ENCODE data around the gene ANKRD13B. TPM values are rescaled to one million over a fixed set of nuclear protein-coding genes. Genes with fewer than 3 reads are reported as not detected.

The ANKRD13B gene
- total RNA-seq, 1 donor from 2014 or later = 7.6 TPM

DNA sequence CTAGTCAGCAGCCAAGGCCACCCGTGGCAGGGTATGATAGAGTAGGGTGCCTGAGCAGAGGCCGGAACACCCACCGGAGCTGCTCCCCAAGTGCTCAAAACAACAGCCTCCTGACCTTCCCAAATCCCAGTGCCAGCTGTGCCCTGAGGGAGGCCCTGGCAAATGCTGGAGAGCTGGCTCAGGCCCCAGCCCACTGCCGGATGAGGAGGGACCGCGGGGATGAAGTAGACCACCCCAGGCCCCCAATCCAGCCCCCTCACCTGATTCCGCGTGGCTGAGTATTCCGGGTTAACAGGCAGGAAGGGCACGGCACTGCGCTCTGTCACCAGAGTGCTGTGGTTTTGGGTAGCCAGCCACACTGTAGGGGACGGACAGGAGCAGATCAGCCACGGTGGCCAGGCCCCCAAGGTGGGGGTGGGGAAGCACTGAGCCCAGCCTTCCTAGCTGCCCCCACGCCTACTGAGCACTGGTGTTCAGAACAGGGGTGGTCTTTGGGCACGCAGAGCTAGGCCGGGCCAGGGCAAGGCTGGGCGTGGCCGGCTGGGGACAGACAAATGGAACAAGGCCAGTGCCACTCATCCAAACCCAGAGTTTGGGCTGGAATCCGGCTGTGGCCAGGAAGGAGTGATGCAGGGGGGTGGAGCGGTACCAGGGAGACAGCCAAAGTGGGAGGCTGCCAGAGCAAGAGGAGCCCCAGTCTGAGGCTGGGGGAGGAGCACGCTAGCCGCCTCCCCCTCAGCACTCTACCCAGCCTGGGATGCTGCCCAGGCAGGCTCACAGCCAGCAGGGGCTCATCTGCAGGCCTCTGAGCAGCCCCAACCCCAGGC is 15.3 kb upstream of the ANKRD13B start:
- Mint-ChIP-seq H3K27me3 (ENCODE audit: unreplicated experiment) (peaks cover 24% of the 10 kb centered on the region), H3K9me3 (ENCODE audit: unreplicated experiment) (no peaks in the 10 kb centered on the region), H3K36me3 (ENCODE audit: low read depth, unreplicated experiment) (peaks cover 41% of the 10 kb centered on the region), H3K4me3 (ENCODE audit: unreplicated experiment) (peak overlapping the region; percentile 47), H3K4me1 (ENCODE audit: unreplicated experiment) (peaks cover 3% of the 10 kb centered on the region), H3K27ac (ENCODE audit: unreplicated experiment) (no peak overlapping the region)
- TF ChIP-seq CTCF (IDR thresholded peaks at IDR 0.05; ENCODE audit: unreplicated experiment) = no peak
- no peak for DNase-seq (ENCODE audit: low spot score)

- no peak for TF ChIP-seq CTCF (IDR thresholded peaks at IDR 0.05; ENCODE audit: unreplicated experiment)
- Mint-ChIP-seq H3K4me3 (ENCODE audit: unreplicated experiment) (peak overlapping the region; percentile 47), H3K36me3 (ENCODE audit: low read depth, unreplicated experiment) (peaks cover 39% of the 10 kb centered on the region), H3K27ac (ENCODE audit: unreplicated experiment) (no peak overlapping the region), H3K9me3 (ENCODE audit: unreplicated experiment) (no peaks in the 10 kb centered on the region), H3K27me3 (ENCODE audit: unreplicated experiment) (peaks cover 23% of the 10 kb centered on the region), H3K4me1 (ENCODE audit: unreplicated experiment) (peaks cover 7% of the 10 kb centered on the region)
- DNase-seq (ENCODE audit: low spot score) = no peak
Measured at GRCh38 chr17:29578626-29579485, 14.1 kb upstream of the ANKRD13B start.

DNA sequence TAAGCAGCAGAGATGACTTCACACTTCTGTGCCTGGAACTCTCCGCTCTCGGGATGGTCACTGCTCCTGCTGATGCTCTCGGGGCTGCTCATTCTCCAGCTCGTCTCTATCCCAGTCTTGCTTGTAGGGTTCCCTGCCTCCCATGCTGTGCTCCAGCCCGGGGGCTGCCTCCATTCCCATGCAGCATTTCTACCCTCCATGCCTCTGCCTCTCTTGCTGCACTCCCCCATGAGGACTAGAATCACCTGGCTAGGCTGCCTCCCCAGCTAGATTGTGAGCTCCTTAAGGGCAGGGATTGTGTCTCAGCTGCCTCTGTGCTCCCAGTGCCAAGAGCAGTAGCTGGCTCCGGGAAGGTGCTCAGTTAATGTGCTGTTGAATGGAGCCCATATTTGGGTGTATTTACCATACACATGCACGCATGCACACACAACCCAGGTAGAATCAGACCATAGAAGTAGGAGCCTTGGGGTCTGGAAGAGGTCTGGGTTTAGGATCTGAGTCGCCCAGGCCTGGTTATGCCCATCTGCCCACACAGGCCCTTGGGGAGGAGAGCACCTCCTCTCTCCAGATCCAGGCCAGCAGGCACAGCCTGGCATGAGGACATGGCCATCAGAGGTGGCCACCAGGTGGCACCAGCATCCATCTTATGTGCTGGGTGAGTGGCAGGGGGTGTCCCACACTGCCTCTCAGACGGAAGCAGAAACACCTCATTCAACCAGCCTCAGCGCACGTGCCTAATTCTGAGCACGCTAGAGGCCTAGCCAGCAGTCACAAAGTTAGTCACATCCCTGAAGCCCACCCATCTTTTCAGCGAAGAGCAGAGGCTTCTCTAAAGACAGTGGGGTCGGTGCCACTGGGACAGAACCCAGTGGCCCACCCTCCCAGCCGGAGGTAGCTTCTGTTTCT is 12.8 kb upstream of the ANKRD13B start:
- Mint-ChIP-seq H3K4me1 (ENCODE audit: unreplicated experiment) (peaks cover 19% of the 10 kb centered on the region), H3K36me3 (ENCODE audit: low read depth, unreplicated experiment) (peaks cover 31% of the 10 kb centered on the region), H3K9me3 (ENCODE audit: unreplicated experiment) (no peaks in the 10 kb centered on the region), H3K27me3 (ENCODE audit: unreplicated experiment) (peaks cover 23% of the 10 kb centered on the region), H3K4me3 (ENCODE audit: unreplicated experiment) (peak overlapping the region; percentile 65), H3K27ac (ENCODE audit: unreplicated experiment) (peak overlapping the region; percentile 54)
- peak; percentile 75 for TF ChIP-seq CTCF (IDR thresholded peaks at IDR 0.05; ENCODE audit: unreplicated experiment)
- peak; percentile 78 for DNase-seq (ENCODE audit: low spot score)

DNA sequence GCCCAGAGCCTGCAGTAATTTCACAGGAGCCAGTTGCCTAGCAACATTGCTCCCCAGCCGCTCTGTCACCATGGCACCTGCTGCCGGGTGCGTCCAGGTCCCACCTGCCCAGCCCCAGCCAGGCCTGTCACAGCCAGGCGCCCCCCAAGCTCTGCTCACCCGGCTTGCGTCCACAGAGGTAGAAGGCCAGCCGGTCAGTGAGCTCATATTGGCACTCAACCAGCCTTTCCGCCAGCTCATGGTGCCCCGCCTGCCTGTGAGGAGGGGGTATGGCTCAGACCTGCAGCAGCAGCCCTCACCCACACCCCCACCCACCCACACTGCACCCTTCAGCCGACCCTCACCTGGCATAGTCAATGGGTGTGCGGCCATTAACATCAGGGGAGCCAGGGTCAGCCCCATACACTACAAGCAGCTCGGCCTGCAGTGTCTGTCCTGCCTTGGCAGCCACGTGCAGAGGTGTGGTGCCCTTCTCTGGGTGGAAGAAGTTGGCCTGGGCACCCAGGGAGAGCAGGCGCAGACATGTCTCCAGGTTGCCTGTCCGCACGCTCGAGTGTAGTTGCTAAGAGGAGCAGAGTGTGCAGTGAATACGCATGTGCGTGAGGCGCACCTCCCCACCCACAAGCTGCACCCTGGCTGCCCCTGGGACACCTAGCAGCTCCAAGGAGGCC is 11.2 kb upstream of the ANKRD13B start:
- Mint-ChIP-seq H3K36me3 (ENCODE audit: low read depth, unreplicated experiment) (peaks cover 35% of the 10 kb centered on the region), H3K27ac (ENCODE audit: unreplicated experiment) (no peak overlapping the region), H3K27me3 (ENCODE audit: unreplicated experiment) (peaks cover 26% of the 10 kb centered on the region), H3K4me1 (ENCODE audit: unreplicated experiment) (peaks cover 30% of the 10 kb centered on the region), H3K4me3 (ENCODE audit: unreplicated experiment) (no peak overlapping the region), H3K9me3 (ENCODE audit: unreplicated experiment) (no peaks in the 10 kb centered on the region)
- DNase-seq (ENCODE audit: low spot score) = no peak
- no peak for TF ChIP-seq CTCF (IDR thresholded peaks at IDR 0.05; ENCODE audit: unreplicated experiment)

All from endothelial cell (in vitro differentiated cells).